Measurements from ENCODE around the gene PIK3R5. TPM values are rescaled to one million over a fixed set of nuclear protein-coding genes. Genes with fewer than 3 reads are reported as not detected.

Gene PIK3R5
- total RNA-seq, 4 donors from 2014 or later = 1.6 to 12.0 (median 8.4) TPM

DNA sequence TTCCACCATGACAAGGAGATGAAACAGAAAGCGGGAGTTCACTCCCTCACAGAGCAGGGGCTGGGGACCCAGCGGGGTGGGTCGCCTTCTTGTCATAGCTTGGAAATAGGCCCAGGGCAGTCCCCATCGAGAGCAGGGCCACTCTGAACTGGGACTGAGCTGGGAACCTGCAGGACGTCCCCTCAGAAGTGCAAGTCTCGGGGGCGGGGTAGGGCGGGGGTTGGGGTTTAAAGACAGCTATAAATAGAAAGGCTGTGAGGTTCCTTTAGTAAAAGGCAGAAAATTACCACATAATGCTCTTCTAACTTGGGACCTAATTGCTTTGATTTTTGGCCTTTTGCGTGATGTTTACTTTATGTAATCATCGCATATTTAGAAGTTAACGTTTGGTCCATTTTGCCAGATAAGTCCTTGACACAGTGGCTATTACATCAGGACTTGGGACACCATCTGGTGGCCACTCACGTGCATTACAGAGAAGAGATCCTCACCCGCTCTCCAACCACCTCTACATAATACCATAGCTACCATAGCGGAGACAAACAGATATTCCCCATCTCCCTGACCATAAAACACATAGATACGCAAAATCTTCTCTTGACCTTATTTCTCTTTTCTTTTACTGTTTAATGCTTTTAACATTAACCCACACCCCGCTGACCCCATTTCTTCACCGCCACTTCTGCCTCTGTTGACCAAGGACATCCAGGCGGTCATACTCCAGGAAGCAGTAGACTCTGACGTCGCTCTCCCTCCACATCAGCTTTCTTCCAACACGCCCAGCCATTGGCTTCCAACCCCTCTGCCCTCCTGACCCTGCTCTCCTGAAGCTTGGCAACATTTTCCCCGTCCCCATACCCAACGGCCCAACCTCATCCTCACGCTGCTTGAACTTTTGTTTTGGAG lies 70.6 kb downstream of the PIK3R5 start:
- H3K36me3 ChIP-seq = no peaks in the 10 kb centered on the region
- no peaks in the 10 kb centered on the region for H3K27me3 ChIP-seq
- intact Hi-C loops (cut with DNase I; ENCODE audit: low total_unique reads) = no loop called here
- no peaks in the 10 kb centered on the region for H3K9me3 ChIP-seq
- TF ChIP-seq, protein P1, sequence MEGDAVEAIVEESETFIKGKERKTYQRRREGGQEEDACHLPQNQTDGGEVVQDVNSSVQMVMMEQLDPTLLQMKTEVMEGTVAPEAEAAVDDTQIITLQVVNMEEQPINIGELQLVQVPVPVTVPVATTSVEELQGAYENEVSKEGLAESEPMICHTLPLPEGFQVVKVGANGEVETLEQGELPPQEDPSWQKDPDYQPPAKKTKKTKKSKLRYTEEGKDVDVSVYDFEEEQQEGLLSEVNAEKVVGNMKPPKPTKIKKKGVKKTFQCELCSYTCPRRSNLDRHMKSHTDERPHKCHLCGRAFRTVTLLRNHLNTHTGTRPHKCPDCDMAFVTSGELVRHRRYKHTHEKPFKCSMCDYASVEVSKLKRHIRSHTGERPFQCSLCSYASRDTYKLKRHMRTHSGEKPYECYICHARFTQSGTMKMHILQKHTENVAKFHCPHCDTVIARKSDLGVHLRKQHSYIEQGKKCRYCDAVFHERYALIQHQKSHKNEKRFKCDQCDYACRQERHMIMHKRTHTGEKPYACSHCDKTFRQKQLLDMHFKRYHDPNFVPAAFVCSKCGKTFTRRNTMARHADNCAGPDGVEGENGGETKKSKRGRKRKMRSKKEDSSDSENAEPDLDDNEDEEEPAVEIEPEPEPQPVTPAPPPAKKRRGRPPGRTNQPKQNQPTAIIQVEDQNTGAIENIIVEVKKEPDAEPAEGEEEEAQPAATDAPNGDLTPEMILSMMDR (IDR thresholded peaks at IDR 0.05) = peak; percentile 47 to 65 (median 52)
- no peak for TF ChIP-seq POLR2A (IDR thresholded peaks at IDR 0.05)
- no peak overlapping the region for H3K4me3 ChIP-seq
- no peaks in the 10 kb centered on the region for H3K4me1 ChIP-seq
- DNase-seq = no peak
- no peak overlapping the region for H3K27ac ChIP-seq

DNA sequence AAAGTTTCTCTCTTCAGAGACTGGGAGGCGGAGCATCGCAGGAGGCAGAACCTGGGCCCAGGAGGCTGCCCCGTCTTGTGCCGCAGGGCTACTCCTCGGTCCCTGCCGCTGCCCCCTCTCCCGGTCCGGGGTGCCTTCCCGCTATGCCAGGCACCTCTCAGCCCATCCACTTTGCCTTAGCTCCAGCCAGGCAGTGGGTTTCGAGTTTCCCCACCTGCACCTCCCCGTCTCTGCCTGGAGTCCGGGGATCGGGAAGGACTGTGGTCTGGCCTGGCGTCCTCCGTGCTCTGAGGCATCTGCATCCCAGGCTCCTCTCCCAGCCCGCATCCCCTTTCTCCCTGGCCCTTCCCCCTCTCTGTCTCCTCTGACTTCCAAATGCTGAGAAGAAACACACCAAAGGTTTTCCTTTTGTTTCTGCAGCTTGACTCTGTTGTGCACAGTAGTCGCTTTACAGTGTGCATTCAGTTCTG lies 71.3 kb downstream of the PIK3R5 start:
- Histone ChIP-seq H3K36me3 (no peaks in the 10 kb centered on the region), H3K4me1 (no peaks in the 10 kb centered on the region), H3K27me3 (no peaks in the 10 kb centered on the region), H3K27ac (no peak overlapping the region), H3K9me3 (no peaks in the 10 kb centered on the region), H3K4me3 (no peak overlapping the region)
- TF ChIP-seq, protein P1 (IDR thresholded peaks at IDR 0.05) = no peak
- TF ChIP-seq POLR2A (IDR thresholded peaks at IDR 0.05) = no peak
- intact Hi-C loops (cut with DNase I; ENCODE audit: low total_unique reads) = no loop called here
- DNase-seq = no peak

DNA sequence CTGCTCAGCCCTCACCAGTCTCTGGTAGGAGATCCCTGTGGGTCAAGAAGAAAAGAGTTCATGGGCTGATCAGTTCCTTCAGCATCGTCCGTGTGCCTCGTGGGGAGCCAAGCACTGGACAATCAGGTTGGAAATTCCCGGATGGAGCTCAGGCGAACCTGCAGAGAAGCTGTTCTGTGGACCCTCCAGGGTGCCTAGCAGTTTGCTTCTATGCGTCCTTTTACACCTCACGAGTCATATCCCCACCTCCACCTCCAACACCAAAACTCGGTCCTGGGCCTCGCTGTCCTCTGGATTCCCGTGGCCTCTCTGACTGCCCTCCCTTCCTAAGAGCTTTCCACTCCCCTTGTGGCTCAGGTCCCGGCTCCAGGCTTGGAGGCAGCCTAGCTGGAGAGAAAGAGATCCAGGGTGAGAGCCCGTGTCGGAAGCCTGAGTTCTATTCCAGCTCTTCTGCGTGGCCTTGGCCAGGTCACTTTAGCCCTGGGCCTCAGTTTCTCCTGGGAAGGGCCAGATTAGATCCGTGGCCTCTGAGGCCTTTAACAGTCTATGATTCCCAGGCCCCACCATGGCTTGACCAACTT lies 71.8 kb downstream of the PIK3R5 start:
- no peaks in the 10 kb centered on the region for H3K36me3 ChIP-seq
- no peak for TF ChIP-seq POLR2A (IDR thresholded peaks at IDR 0.05)
- TF ChIP-seq, protein P1 (IDR thresholded peaks at IDR 0.05) = no peak
- intact Hi-C loops (cut with DNase I; ENCODE audit: low total_unique reads) = no loop called here
- no peak for DNase-seq
- no peaks in the 10 kb centered on the region for H3K4me1 ChIP-seq
- H3K9me3 ChIP-seq = no peaks in the 10 kb centered on the region
- H3K27ac ChIP-seq = no peak overlapping the region
- H3K27me3 ChIP-seq = no peaks in the 10 kb centered on the region
- H3K4me3 ChIP-seq = no peak overlapping the region

DNA sequence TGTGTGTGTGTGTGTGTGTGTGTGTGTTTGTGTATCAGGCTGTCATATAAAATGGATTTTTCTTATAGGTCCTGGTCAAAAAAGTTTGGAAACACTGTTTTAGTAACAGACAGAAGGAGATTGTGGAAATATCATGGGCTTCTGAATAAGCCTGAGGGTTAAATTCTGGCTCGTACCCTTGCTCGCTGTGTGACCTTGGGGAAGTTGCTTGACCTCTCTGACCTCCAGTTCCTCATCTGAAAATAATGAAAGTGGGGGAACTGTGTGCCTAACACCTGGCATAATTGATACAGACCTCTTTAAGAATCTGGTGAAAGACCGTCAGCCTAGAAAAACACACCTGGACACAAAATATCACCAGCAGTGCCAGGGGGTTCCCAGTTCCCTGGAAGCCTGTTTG lies 72.4 kb downstream of the PIK3R5 start:
- H3K4me3 ChIP-seq = no peak overlapping the region
- no peaks in the 10 kb centered on the region for H3K36me3 ChIP-seq
- no peak overlapping the region for H3K27ac ChIP-seq
- H3K4me1 ChIP-seq = no peaks in the 10 kb centered on the region
- H3K27me3 ChIP-seq = no peaks in the 10 kb centered on the region
- TF ChIP-seq POLR2A (IDR thresholded peaks at IDR 0.05) = no peak
- TF ChIP-seq, protein P1 (IDR thresholded peaks at IDR 0.05) = no peak
- intact Hi-C loops (cut with DNase I; ENCODE audit: low total_unique reads) = no loop called here
- no peaks in the 10 kb centered on the region for H3K9me3 ChIP-seq
- DNase-seq = no peak

DNA sequence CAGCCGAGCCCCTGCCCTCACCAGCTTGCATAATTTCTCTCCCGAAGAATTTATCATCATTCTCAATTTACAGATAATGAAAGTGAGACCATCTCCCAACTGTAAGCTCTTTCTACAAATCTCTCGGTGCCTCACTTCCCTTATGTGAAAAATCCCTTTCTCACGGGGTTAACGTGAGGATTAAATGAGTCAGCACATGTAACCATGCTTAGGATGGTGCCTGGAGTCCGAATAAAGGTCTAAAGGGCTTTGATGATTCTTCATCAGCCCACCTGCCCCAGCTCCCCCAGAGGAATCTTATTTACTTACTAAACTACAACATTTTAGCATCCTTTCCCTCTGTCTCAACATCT lies 73.2 kb downstream of the PIK3R5 start:
- no peak for DNase-seq
- Histone ChIP-seq H3K9me3 (no peaks in the 10 kb centered on the region), H3K4me1 (no peaks in the 10 kb centered on the region), H3K27me3 (no peaks in the 10 kb centered on the region), H3K36me3 (no peaks in the 10 kb centered on the region), H3K27ac (no peak overlapping the region), H3K4me3 (no peak overlapping the region)
- intact Hi-C loops (cut with DNase I; ENCODE audit: low total_unique reads) = no loop called here
- TF ChIP-seq POLR2A (IDR thresholded peaks at IDR 0.05) = no peak
- TF ChIP-seq, protein P1 (IDR thresholded peaks at IDR 0.05) = no peak
